GM18505 (cell line): ENCODE data around the gene OR8D4.

ENCODE experiments used
- ATAC-seq: cut with Tn5 transposase; IDR thresholded peaks from one replicate; pipeline ENCODE4 v1.9.1; 2021; ENCODE audit not compliant: unreplicated experiment
- POLR2A ChIP-seq: IDR thresholded peaks from 4 replicates; pipeline ENCODE4 v1.6.1; 2011; ENCODE audit warnings: borderline replicate concordance; ENCODE audit not compliant: insufficient read depth, insufficient read length; ENCODE audit errors: extremely low read depth

OR8D4 gene

DNA sequence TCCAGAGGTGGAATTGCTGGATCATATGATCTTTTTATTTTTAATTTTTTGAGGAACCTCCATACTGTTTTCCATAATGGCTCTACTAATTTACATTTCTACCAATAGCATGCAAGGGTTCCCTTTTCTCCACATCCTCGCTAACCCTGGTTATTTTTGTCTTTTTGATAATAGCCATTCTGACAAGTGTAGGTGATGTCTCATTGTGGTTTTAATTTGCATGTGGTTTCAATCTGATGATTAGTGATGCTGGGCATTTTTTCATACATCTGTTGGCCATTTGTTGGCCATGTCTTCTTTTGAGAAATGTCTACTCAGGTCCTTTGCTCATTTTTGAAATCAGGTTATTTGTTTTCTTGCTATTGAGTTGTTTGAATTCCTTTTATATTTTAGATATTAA, 22.1 kb downstream of the OR8D4 start:
- no peak for TF ChIP-seq POLR2A
- no peak for ATAC-seq

DNA sequence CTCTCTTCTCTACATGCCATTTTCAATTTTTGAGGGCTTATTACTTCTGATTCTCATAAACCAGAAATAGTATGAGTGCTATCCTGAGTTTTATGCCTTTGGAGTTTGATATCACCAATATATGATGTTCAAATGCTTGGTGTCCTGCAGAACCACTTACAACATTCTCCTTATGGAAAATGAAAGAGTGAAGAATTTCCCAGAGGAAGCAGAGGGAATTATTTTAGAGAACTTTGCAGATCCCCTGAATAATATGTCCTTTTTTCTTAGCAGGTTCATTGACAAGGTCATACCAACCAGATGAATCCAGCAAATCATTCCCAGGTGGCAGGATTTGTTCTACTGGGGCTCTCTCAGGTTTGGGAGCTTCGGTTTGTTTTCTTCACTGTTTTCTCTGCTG, 37.4 kb downstream of the OR8D4 start, which contains the start of gene OR4D5:
OR4D5 (plus strand) TSS at position 301 of the 400 bp plus-strand sequence; CDS start at position 301, 0 bp downstream.
- no peak for ATAC-seq
- TF ChIP-seq POLR2A, result no peak

DNA sequence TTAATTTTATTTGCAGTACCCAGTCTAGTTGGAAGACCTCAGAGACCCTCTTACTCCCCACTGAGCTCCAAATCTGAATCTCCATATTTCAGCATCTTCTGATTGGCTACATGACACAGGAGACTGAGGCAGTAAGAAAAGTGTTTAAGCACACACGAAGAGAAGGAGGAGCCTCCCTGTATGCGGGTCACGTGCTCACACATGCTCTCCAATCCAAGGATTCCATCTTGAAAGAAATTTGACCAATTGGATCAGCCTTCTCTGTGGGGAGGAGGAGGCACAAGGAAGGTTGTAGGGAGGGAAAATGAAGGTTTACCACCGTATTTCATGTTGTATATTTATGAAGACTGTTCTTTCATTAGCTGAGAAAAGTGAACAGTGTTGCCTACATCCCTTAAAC, 40.4 kb downstream of the OR8D4 start:
- ATAC-seq, result no peak
- TF ChIP-seq POLR2A, result no peak

DNA sequence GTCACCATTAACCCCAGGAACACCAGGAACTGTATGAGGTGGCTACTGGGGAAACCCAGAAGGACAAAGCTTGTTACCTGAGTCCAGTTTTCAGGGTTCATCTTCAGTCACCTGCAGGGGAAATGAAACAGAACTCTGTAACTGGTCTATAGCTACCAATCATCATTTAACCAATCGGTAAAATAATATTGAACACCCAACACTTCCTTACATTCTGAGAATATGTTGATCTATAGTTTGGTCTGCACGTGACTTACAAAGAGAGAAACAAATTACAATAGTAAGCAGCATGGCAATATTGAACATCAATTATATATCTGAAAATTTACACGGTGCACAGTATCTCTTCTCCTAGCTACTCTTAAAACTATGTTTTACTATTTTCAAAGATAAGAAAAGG, 41.8 kb downstream of the OR8D4 start, which contains the start of gene OR6T1:
OR6T1 (minus strand) TSS at position 101 of the 400 bp plus-strand sequence; CDS start at position 101, 0 bp downstream.
- no peak for ATAC-seq
- no peak for TF ChIP-seq POLR2A

DNA sequence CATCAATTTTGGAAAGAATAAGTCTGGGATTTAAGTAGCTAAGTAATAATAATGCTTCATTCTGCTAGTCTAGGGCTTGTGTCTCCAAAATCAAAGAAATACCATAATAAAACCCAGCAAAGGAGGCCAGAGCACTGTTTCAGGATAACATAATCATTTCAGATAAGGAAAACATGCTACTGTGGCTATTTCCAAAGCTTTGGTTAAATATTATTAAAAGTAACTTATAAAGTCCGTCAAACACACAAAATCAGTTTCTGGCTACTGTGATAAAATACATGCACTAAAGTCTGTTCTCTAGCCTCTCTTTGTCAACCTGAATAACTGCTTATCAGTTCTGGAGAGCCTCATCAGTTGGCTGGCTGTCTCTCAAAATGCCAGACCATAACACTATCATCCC, 43.2 kb downstream of the OR8D4 start:
- no peak for ATAC-seq
- TF ChIP-seq POLR2A, result no peak

DNA sequence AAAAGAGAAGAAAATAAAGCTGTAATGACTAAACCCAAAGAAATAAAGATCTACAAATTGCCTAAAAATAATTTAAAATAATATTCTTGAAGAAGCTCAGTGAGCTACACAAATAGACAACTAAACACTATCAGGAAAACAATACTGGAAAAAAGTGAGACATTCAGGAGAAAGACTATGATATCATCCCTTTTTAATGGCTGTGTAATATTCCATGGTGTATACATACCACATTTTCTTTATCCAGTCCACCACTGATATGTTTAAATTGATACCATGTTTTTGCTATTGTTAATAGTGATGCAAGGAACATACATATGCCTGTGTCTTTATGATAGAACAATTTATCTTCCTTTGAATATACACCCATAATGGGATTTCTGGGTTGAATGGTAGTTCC, 54.8 kb downstream of the OR8D4 start:
- no peak for TF ChIP-seq POLR2A
- ATAC-seq, result no peak
